Omental fat pad (tissue), 4 donors: ENCODE data around the gene CIAO2B. TPM values are rescaled to one million over a fixed set of nuclear protein-coding genes. Genes with fewer than 3 reads are reported as not detected.
A peak's percentile ranks its signal among the peaks of the same experiment; 100 is the strongest.
"Not testable (repeated sequence)": the region's sequence is repeated elsewhere in the genome, so short reads cannot be mapped to it uniquely, and the experiment has no call there.

Experiments used
- ATAC-seq: fragments of 150-250 bp; one replicate; pipeline ENCODE4 v1.9.1; 2016; ENCODE audit warnings: mild to moderate bottlenecking, moderate library complexity; ENCODE audit not compliant: low FRiP score
- DNase-seq: peaks from one replicate; pipeline ENCODE4 v3.0.0-alpha.2; 2019; ENCODE audit warnings: low spot score
- total RNA-seq, 4 donors: library from RNA; depleted of rRNA; stranded (reverse); fragments of >200 nt; gene quantifications; one replicate each; pipeline ENCODE4 v1.1.0, GENCODE V29; 2016
- TF ChIP-seq, protein P1 (sequence below), 3 donors: fragments of 450-650 bp; IDR thresholded peaks; one replicate each; pipeline ENCODE4 v1.5.1; 2016 to 2017; ENCODE audit warnings: antibody characterized with exemption in 3 of 3, mild to moderate bottlenecking in 3 of 3, moderate library complexity in 2 of 3

CIAO2B gene
- total RNA-seq = 10 to 100 TPM; 50.4 to 86.8 (median 70.4) TPM

DNA sequence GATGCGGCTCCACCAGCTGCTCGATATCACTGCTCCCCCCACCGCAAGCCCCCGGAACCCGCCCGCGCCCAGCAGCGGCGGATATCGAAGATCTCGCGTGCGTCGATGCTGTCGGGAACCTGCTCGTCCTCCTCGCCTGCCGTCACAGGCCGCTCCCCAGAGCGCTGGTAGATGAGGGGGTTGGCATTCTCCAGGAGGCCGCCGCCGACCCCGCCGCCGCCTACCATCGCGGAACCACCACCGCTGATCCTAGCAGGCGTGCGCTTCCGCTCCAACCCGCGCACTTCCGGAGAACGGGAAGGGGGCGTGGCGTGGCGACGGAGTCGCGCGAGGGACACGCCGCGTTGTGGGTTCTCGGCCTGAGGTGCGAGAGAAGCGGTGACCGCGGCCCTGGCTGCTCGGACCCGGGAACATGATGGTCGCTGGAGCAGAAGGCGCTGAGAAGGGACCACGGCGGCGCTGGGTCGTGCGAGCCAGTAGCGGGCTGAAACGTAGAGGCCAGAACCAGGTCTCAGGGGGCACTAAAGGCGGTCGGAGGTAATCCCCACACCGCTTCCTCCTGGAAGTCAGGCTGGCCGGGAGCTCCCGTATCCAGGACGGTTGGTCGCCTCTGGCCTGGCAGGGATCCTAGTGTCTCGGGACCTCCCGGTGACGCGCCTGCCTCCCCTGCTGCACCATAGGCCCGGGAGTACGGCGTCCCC lies at the start of gene CIAO2B:
Gene CIAO2B (minus strand): TSS at position 265 of the 701 bp plus-strand sequence. CDS start 38 bp downstream, at position 227.
- ATAC-seq = peak; percentile 80
- DNase-seq = peak; percentile 85
- TF ChIP-seq, protein P1, sequence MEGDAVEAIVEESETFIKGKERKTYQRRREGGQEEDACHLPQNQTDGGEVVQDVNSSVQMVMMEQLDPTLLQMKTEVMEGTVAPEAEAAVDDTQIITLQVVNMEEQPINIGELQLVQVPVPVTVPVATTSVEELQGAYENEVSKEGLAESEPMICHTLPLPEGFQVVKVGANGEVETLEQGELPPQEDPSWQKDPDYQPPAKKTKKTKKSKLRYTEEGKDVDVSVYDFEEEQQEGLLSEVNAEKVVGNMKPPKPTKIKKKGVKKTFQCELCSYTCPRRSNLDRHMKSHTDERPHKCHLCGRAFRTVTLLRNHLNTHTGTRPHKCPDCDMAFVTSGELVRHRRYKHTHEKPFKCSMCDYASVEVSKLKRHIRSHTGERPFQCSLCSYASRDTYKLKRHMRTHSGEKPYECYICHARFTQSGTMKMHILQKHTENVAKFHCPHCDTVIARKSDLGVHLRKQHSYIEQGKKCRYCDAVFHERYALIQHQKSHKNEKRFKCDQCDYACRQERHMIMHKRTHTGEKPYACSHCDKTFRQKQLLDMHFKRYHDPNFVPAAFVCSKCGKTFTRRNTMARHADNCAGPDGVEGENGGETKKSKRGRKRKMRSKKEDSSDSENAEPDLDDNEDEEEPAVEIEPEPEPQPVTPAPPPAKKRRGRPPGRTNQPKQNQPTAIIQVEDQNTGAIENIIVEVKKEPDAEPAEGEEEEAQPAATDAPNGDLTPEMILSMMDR (IDR thresholded peaks at IDR 0.05) = no peak

DNA sequence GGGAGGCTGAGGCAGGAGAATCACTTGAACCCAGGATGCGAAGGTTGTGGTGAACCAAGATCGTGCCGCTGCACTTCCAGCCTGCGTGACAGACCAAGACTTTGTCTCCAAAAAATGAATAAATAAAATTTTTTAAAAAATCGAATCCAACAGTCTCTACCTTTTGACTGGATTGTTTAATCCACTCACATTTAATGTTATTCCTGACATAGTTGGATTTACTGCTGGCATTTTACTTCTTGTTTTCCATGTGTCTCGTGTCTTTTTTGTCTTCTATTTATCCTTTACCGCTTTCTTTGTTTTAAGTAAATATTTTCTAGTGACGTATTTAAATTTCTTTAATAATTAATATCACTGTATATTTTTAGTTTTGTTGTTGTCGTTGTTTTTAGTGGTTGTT lies 48.8 kb upstream of the CIAO2B start:
- TF ChIP-seq, protein P1 (IDR thresholded peaks at IDR 0.05) = no peak
- DNase-seq (no peak), ATAC-seq (no peak)

DNA sequence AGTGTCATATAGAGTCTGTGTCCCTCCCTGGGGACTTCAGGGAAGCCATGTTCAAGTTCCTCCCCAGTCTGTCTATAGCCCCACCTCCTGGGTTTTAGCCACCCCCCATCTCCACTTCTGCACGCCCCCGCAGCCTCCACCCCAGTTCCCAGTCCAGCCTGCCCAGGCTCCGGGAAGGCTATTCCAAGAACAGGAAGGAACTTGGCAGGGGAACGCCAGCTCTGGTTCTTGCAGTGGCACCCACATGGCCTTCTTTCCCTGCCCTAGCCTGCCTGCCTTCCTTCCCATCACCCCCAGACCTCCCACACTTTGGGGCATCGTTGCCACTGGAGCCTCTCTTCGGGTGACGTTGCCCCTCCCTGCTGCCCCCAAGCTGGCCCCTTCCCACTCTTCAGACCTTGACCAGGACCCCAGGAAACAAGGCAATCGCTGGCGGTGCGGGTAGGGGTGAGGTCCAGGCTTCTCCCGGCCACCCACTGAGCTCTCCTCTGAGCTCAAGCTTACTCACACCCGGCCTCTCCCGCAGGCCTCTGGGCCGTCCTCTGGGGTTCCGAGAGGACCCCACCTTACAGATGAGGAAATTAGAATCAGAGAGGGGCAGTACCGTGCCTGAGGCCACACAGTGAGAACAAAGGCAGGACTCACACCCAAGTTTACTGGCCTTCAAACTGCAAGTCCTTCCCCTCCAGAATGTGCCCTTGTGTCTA lies 45.0 kb upstream of the CIAO2B start:
- ATAC-seq (no peak), DNase-seq (no peak)
- TF ChIP-seq, protein P1 (IDR thresholded peaks at IDR 0.05) = no peak

DNA sequence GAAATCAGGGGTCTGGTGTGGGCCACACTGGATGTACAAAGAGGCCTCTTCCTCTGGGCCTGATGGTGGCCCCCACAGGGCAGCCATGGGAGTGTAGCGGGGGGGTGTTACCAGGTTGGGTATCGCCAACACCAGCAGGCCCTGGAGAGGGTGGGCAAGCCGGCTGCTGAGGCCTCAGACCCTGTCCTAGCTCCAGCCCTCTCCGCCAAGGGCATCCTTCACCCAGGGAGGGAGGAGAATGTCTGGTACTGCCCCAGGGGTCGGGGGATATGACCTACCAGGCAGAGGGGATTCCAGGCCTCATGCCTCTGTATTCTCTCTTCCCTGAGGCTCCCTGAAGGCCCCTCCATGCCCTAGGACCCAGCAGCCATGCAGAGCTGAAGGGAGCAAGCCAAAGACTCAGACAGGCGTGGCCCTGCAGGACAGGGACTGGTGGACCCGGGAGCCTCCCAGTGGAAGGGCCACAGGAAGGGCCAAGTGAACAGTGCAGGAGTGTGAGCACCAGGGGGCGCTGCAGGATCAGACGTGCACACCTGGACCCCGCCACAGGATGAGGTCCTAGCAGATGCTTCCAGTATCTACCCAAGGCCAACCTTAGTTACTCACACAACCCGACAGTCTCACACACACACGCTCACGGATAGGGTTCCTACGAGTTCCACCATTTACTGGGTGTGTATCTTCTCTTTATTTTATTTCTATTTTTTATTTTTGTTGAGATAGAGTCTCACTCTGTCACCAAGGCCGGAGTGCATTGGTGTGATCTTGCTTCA lies 43.3 kb upstream of the CIAO2B start:
- DNase-seq (peak; percentile 95), ATAC-seq (peak; percentile 91)
- TF ChIP-seq, protein P1 (IDR thresholded peaks at IDR 0.05) = peak in 2 of 3 donors; percentile 86 to 88

DNA sequence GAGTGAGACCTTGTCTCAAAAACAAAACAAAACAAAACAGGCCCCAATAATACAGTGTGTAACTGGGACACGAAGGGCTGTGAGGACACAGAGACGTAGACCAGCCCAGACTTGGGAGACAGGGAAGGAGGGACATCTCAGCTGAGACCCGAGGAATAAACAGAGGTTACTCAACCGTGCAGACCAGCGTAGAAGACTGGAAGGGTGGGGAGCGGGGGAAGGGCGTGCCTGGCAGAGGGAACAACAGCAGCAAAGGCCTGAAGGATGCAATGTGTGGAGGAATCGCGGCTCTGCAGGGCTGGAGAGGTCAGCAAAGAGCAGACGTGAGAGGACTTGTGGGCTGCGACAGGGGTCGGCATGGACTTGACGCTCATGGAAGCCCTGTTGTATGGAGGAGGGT lies 42.5 kb upstream of the CIAO2B start:
- TF ChIP-seq, protein P1 (IDR thresholded peaks at IDR 0.05) = no peak
- ATAC-seq (no peak), DNase-seq (no peak)

DNA sequence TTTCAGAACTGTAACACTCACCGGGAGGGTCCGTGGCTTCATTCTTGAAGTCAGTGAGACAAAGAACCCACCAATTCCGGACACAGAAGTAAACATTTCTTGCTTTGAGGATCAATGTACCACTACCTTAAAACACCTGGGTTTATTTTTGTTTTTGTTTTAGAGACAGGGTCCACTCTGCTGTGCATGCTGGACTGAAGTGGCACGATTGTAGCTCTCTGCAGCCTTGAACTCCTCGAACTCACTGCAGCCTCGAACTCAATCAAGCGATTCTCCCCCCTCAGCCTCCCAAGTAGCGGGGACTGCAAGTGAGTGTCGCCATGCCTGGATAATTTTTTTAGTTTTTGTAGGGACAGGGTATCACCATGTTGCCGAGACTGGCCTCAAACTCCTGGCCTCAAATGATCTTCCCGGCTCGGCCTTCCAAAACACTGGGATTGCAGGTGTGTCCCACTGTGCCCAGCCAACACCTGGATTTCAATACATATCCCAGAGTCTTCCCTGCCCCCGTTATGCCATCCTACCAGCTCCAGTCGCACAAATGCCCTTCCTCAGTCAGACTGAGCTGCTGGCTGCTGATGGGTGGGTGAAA lies 41.2 kb upstream of the CIAO2B start:
- no peak for DNase-seq
- ATAC-seq = no peak
- TF ChIP-seq, protein P1 (IDR thresholded peaks at IDR 0.05) = no peak

- ATAC-seq, DNase-seq: not testable (repeated sequence)
Measured at GRCh38 chr16:66974932-66975246, 40.7 kb upstream of the CIAO2B start.

GRCh38 chr16:66974156-66974931 lies 40.1 kb upstream of the CIAO2B start:
- not testable (repeated sequence) for ATAC-seq, DNase-seq
